ENCODE data around the gene KRT76. TPM values are rescaled to one million over a fixed set of nuclear protein-coding genes. Genes with fewer than 3 reads are reported as not detected.

KRT76 gene
- polyA plus RNA-seq, 3 donors = not detected

- DNase-seq (ENCODE audit: low read depth in 3 of 3, low spot score in 2 of 3) = no peak
Measured at GRCh38 chr12:52813885-52814709, 37.0 kb upstream of the KRT76 start, which contains the start of gene KRT4. Gene KRT4 (minus strand): TSS chr12:52814116. CDS start chr12:52814058, 58 bp downstream.

DNA sequence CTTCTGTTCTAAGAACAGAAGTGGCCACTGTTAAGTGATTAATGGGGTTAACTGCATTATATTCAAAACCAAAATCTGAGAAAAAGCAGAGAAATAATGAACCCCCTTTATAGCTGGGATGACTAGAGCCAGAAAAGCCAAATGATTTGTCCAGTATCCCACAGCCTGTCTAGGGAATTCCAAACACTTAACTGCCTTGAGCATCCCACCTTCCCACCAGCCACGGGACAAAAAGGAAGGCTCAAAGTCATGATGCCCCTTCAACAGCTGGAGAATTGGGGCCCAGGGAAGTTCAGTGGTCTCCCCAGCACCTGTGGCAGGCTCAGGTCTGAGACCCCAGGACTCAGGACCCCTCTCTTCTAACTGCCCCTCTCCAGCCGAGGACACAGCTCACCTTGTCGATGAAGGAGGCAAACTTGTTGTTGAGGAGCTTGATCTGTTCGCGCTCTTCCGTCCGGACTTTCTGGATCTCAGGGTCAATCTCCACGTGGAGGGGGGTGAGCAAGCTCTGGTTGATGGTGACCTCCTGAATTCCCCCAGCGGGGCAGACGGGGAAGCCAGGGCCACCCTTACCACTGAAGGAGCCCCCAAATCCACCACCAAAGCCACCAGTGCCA lies 36.2 kb upstream of the KRT76 start:
- DNase-seq (ENCODE audit: low read depth in 3 of 3, low spot score in 2 of 3) = no peak

DNA sequence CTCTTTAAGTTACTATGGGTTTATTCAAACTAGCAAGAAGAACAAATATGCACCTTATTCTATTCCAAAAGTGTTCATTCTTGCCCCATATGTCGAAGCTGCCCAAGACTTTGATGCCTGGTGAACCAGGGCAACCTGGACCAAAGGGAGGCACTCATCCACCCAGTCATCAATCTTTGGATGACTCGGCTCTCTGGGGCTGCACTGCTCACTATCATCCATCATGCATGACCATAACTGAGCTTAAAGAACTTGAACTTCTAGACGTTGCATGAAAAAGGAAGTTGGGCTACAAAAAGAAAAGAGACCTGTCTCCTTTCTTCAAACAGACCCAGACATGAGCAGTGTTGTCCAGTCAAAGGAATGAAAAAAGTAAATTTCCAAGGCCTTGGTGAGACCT lies 35.6 kb upstream of the KRT76 start:
- DNase-seq (ENCODE audit: low read depth in 3 of 3, low spot score in 2 of 3) = no peak

DNA sequence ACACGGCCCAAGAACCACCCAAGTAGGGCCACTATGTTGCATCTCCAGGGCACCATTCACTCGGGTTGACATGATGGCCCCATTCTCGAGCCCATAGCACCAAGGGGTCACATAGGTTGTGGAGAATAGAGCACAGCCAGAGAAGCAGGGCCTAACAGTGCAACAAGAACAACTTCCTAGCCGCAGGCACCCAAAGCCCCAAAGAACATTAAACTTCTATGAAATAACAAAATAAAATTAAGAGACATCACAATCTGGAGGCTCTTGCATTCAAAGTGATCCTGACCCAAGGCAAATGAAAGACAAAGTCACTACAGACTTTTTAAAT lies 34.9 kb upstream of the KRT76 start:
- DNase-seq (ENCODE audit: low read depth in 3 of 3, low spot score in 2 of 3) = no peak

GRCh38 chr12:52811191-52812072 lies 34.3 kb upstream of the KRT76 start:
- no peak for DNase-seq (ENCODE audit: low read depth in 3 of 3, low spot score in 2 of 3)

DNA sequence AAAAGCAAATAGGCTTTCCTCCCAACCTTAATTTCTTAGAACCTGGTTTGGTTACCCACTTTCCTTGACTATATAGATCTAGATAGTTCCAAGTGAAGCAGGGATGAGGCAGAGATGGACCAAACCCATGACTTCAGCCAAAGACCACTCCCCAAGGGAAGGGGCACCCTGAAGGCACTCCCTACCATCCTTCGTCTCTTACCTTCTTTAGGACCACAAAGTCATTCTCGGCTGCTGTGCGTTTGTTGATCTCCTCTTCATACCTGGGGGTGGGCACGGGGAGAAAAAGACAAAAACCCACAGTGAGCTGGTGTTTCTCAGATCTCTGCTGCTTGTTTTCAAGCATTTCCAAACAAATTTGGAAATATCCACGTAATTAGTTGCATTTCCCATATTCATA lies 33.4 kb upstream of the KRT76 start:
- no peak for DNase-seq (ENCODE audit: low read depth in 3 of 3, low spot score in 2 of 3)

DNA sequence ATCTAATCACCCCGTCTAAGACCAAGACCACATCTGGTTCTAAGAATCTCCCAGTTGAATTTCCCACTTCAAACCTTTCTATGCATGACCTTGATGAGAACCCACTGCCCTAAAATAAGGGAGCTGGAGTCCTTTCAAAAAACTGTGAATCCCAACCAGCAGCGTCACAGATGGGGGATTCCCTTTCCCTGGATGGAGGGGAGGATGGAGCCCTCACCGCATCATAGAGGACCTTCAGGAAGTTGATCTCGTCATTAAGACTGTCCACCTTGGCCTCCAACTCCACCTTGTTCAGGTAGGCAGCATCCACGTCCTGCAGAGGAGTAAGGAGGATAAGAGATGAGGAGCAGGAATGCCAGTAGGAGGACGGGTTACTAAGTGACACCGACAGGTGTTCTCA lies 32.0 kb upstream of the KRT76 start:
- no peak for DNase-seq (ENCODE audit: low read depth in 3 of 3, low spot score in 2 of 3)

- no peak for DNase-seq (ENCODE audit: low read depth in 3 of 3, low spot score in 2 of 3)
Measured at GRCh38 chr12:52808573-52809160, 31.5 kb upstream of the KRT76 start.

GRCh38 chr12:52807544-52808470 lies 30.7 kb upstream of the KRT76 start:
- DNase-seq (ENCODE audit: low read depth in 3 of 3, low spot score in 2 of 3) = no peak

DNA sequence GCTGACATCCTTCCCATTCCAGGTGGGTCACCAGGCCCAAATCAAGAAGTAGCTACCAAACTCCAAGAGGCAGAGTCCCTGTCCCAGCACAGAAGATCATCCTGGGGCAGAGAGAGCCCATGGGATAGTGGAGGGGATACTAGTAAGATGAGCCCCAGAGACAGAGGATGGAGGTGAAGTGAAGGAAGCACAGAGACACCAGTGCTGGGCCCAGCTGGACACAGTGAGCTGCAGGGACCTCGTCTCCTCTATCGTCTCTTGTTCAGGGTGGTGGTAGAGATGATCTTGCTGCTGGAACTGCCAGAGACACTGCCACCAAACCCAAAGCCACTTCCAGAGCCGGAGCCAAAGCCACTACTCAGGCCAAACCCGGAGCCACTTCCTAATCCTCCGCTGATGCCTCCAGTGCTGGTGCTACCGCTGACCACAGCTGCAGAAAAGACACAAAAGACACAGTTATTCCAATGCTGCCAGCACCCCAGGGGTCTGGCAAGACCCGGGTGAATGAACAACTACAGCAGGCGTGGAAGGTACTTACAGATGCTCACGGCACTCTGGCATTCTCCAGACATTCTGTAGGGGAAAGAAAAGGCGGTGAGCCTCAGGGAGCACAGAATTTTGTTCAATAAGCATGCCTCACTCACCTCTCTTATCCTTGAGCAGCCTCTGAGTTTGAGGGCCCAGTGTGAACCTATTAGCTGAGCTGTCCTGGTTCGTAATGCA lies 29.8 kb upstream of the KRT76 start:
- DNase-seq (ENCODE audit: low read depth in 3 of 3, low spot score in 2 of 3) = no peak

DNA sequence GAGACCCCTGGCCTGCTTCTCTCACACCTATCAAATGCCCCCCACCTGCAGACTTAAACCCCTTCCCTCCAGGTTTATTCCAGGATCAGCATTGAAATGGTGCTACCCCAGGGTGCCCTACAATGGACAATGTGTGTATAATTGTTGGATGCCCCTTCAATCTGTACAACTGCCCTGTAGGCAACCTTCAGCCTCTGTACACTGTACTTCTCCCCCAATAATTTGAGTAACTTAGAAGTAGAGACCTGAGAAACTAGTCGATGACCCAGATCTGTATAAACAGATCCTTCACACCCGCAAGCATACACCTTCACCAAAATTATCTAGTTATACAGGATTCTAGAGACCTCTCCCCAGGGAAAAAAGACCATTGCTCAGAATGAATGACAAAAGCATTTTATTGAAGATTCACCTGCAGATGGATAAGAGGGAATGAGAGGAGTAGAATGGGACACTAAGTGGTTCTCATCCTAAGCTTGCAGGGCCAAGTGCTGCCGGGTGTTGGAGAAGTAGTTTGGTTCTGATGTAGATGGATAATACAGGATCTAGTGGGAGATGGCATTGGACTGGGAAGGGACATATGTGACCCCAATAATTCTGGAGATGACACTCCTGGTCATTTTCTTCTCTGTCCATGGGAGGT lies 29.1 kb upstream of the KRT76 start:
- DNase-seq (ENCODE audit: low read depth in 3 of 3, low spot score in 2 of 3) = no peak

DNA sequence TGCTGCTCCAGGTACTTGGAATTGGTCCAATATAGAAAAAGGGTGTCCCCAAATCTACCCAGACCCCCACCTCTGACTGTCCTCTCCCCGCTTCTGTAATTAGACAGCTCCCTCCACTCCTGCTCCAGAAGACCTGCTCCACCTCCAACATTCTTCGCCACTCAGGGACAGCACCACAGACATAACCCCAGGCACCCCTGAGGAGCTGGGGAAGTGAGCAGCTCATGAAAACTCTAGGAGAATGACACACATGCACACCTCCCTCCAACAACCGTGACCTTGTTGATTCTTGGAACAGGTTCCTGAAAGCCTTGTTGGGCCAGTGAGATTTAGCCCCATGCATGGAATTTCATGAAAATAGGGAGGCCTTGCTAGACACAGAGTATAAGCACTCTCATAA lies 28.6 kb upstream of the KRT76 start:
- no peak for DNase-seq (ENCODE audit: low read depth in 3 of 3, low spot score in 2 of 3)

GRCh38 chr12:52805000-52805399 lies 27.9 kb upstream of the KRT76 start:
- no peak for DNase-seq (ENCODE audit: low read depth in 3 of 3, low spot score in 2 of 3)

GRCh38 chr12:52802442-52802841 lies 25.3 kb upstream of the KRT76 start:
- DNase-seq (ENCODE audit: low read depth in 3 of 3, low spot score in 2 of 3) = no peak

DNA sequence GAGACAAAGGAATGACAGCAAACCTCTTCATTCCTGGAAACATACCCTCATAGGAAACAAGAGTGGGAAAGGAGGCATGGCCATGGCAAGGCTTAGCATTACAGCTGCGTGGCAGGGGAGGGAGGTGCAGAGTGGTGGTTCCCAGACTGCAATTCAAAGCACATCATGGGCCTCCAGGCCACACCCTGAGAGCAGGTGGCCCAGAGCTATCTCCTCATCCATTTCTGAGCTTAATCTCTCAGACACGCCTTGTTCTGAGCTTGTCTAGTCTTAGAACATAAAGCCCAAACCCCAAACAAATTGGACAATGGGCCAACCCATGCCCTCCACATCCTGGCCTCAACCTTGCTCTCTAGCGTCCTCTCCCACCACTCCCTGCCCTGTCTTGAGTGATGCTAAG lies 24.6 kb upstream of the KRT76 start:
- DNase-seq (ENCODE audit: low read depth in 3 of 3, low spot score in 2 of 3) = no peak

GRCh38 chr12:52800259-52800917 lies 23.2 kb upstream of the KRT76 start:
- DNase-seq (ENCODE audit: low read depth in 3 of 3, low spot score in 2 of 3) = no peak

DNA sequence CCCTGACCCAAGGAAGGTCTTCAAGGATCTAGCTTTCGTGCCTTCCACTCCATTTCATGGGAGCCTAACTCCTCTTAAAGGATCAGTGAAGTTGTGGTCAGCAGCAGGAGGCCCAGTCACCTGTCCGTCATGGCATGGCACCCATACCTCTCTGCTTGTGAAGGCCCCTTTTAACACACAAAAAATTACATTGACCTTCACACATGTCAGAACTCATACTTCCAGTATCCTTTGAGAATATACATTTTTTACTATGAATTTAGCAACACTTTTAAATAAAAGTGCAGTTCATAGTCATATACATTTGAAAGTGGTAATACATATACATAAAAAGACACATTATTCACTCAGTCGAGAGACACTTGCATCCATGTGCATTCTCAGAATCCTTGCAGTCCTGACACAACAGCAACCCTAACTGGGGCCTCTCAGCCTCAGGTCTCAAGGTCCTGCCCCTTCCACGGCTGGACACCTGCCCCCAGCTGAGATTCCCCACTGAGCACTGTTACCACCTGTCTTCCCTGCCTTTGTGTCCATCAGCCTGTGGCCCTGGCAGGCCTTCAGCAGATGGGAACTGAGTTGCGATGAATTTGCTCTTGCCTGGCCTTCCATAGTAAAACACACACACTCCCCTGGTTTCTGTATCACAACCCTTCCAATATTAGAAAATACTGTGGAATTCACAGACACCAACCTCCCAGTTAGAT lies 22.5 kb upstream of the KRT76 start:
- DNase-seq (ENCODE audit: low read depth in 3 of 3, low spot score in 2 of 3) = no peak
